NK-92 treated with Interleukin-12 subunit alpha and Interleukin-12 subunit beta, amount 100 ng/mL, for 24 hours (cell line): ENCODE measurements around the gene ITPR1.
"Not testable (repeated sequence)": the region's sequence is repeated elsewhere in the genome, so short reads cannot be mapped to it uniquely, and the experiment has no call there.

ENCODE experiments used
- DNase-seq: peaks from one replicate; lab custom pipeline; 2025; lab: John Stamatoyannopoulos, UW

Gene ITPR1

GRCh38 chr3:4493014-4493940 lies at the start of gene ITPR1:
Gene ITPR1 (plus strand): TSS chr3:4493348. CDS start chr3:4516492, 23,144 bp downstream.
- DNase-seq, result peak; percentile 96

DNA sequence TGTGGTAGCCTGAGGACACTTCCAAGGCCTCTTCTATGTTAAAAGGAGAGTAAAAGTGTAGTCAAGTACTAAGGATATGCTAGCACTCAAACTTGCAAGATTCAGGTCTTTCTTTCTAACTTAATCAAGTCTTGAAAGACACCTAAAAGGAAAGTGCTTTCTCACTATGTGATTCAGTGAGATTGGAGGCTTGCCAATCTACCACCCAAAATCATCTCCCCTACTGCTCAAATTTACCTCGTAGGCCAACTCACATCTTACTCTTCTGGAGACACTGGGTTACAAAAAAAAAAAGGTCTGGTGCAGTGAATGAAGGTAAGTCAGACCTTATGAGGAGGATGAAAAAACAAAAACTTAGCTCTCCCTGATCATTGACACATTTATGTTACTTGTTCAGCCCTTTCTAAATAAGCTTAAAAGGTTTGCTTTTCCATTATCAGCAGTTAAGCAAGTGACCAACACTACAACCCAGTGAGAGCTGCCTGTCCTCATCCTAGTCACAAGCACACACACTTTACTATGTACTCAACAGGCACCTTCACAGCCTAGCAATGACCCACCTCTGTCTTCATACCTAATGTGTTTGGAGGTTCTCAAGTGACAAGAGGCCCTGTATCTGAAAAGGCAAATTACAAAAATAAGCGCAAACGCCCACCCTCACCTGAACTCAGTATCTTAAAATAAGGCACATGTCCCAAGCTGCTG lies 45.7 kb upstream of the ITPR1 start:
- no peak for DNase-seq

- no peak for DNase-seq
Observed at GRCh38 chr3:4448187-4448586, 45.0 kb upstream of the ITPR1 start.

- no peak for DNase-seq
Observed at GRCh38 chr3:4449043-4449805, 43.9 kb upstream of the ITPR1 start.

- DNase-seq, result no peak
Observed at GRCh38 chr3:4454142-4454541, 39.0 kb upstream of the ITPR1 start.

DNA sequence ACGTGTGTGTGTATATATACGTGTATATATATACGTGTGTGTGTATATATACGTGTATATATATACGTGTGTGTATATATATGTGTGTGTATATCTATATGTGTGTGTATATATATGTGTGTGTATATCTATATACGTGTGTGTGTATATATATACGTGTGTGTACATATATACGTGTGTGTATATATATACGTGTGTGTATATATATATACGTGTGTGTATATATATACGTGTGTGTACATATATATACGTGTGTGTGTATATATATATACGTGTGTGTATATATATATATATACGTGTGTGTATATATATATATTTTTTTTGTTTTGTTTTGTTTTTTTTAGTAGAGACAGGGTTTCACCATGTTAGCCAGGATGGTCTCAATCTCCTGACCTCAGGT lies 36.4 kb upstream of the ITPR1 start:
- DNase-seq, result not testable (repeated sequence)

DNA sequence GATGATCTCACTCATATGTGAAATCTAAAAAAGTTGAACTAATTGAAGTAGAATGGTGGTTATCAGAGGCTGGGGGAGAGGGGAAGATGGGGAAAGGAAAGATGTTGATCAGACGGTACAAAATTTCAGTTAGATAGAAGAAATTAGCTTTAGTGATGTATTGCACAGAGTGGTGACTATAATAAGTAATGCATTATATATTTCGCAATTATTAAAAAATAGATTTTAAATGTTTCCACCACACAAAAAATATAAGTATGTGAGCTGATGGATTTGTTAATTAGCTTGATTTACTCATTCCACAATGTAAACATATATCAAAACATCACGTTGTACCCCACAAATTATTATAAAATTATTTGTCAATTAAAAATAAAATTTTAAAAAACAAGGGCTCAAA lies 34.2 kb upstream of the ITPR1 start:
- DNase-seq, result no peak

DNA sequence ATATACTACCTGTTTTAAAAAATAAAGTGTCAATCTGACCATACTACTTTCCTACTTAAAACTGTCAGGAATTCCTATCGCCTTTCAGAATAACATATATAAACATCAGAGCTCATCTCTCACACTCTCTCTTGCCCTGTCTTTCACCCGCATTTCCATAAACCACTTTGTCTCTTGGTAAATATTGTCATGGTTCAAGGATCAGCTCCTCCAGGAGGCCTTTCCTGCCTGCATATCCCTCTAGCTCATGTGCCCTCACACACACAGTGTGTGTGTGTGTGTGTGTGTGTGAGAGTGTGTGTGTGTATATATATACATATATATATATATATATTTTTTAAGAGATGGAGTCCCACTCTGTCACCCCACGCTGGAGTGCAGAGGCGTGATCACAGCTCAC lies 32.8 kb upstream of the ITPR1 start:
- no peak for DNase-seq

- no peak for DNase-seq
Observed at GRCh38 chr3:4461468-4462090, 31.6 kb upstream of the ITPR1 start.

GRCh38 chr3:4462369-4463040 lies 30.6 kb upstream of the ITPR1 start:
- DNase-seq, result no peak

GRCh38 chr3:4464576-4464975 lies 28.6 kb upstream of the ITPR1 start:
- DNase-seq, result no peak

DNA sequence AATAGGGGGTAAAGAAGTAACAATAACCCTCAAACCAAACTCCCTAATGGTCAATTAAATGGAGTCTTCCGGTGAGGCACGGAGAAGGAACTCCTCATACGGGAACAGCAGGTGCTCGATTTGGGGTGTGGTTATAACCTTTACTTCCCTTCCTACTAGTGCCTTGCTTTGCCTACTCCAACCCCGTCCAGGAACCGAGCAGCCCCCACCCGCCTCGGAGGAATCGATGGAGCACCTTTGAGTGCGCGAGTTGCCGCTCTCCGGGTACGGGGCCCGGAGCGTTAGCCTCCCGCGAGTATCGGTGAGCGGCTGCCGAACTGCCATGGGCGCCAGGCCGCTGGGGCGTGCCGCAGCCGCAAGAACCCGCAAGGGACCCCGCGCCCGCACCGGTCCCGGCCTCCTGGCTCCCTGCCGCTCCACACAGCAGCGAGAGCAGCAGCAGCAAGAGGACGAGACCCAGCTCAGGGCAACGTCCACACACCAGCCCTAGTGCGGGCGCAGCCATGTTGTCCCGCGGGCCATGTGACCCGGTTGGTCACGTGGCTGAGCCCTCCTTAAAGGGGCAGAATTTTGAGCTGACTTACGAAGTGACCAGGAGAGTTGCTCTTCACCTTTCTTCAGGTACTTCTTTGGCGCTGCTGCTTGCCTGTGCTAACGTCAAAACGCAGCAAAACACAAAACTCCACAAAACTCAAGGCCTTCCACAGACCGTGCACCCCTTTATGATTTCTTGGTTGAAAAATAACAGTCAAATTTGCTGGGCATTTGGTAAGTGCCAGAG lies 26.2 kb upstream of the ITPR1 start, which contains the start of gene SUMF1:
Gene SUMF1, minus strand, starts transcription at position 529 of the 781 bp plus-strand sequence. Its CDS starts 24 bp downstream, at position 505.
- peak; percentile 57 for DNase-seq

GRCh38 chr3:4467522-4467867 lies 25.7 kb upstream of the ITPR1 start:
- DNase-seq, result no peak

DNA sequence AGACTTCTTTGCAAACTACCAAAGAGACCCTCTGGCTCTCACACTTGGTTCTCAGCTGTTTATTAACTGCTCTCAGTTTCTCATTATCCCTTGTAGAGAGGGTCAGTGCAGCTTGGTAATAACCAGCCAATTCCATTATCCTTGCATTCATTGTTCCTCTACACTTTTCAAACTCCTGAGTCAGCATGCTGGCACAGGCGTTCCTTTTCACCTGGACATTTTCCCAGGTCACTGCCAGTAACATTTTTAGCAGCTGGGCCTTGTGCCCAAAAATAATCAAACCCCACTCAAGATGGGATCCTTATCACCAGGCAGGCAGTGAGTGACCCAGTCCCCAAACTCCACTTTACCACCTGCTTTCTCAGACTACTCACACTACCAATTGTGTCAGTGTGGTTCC lies 21.2 kb upstream of the ITPR1 start:
- DNase-seq, result no peak

DNA sequence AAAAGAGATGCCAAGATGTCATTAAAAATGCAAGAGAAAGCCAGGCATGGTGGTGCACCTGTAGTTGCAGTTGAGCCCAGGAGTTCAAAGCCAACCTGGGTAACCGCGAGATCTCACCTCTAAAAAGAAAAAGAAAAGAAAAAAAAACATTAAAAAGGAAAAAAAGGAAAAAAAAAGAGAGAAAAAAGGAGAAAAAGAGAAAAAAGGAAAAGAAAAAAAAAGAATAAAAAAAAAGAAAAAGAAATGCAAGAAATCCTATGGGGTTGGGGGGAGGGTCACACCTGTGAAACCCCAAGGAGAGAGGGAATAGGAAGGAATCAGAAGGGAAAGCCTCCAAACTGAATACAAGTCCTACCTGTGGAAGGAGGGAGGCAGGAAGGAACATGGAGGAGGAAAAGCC lies 20.8 kb upstream of the ITPR1 start:
- DNase-seq, result no peak

- DNase-seq, result no peak
Observed at GRCh38 chr3:4472766-4473165, 20.4 kb upstream of the ITPR1 start.

- peak; percentile 43 for DNase-seq
Observed at GRCh38 chr3:4474683-4475490, 18.3 kb upstream of the ITPR1 start.

DNA sequence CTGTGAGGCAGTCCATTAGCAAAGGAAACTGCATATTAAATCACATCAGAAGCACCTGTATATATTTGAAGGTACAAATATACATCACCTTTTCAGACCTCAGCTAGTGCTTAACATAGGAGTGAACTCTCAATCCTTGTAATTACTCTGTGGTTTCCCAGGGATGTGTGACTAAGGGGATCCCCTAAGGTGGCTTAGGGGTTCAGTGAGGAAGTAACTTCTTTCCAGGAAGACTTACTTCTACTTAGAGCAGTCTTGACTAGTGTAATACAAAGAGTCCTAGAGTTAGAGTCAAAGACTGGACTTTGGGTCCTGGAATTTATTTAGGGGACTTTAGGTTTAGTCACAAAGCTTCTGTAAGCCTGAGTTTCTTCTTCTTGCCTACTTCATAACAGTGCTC lies 17.3 kb upstream of the ITPR1 start:
- no peak for DNase-seq

GRCh38 chr3:4476496-4476895 lies 16.7 kb upstream of the ITPR1 start:
- no peak for DNase-seq

- DNase-seq, result no peak
Observed at GRCh38 chr3:4478261-4478660, 14.9 kb upstream of the ITPR1 start.
